ENCODE data around the gene LRRC15. TPM values are rescaled to one million over a fixed set of nuclear protein-coding genes. Genes with fewer than 3 reads are reported as not detected.

Gene LRRC15
- total RNA-seq, 2 experiments from 2014 or later, result not detected

- Histone ChIP-seq H3K9me2 (ENCODE audit: insufficient read depth, low read length) (no peaks in the 10 kb centered on the region), H4K20me1 (ENCODE audit: insufficient read depth, low read length) (no peaks in the 10 kb centered on the region), H3K9me3 (ENCODE audit: low read length) (peaks cover 26% of the 10 kb centered on the region), H2AFZ (ENCODE audit: low read length) (no peak overlapping the region), H3K4me3 (ENCODE audit: low read depth, low read length, poor library complexity, severe bottlenecking) (no peak overlapping the region), H3K79me2 (ENCODE audit: insufficient read depth, low read depth, low read length) (no peaks in the 10 kb centered on the region), H3K4me2 (ENCODE audit: low read length) (no peak overlapping the region), H3K36me3 (ENCODE audit: insufficient read depth, low read length) (no peaks in the 10 kb centered on the region), H3K4me1 (ENCODE audit: insufficient read depth, low read length, poor library complexity, severe bottlenecking) (no peaks in the 10 kb centered on the region), H3K27ac (ENCODE audit: low read depth, low read length, poor library complexity, severe bottlenecking) (no peak overlapping the region)
- BruUV-seq (replicated peaks), result no TSS peak
- POLR2A ChIA-PET, result no interaction called here
- CTCF ChIA-PET (ENCODE audit: unreplicated experiment), result no interaction called here
- intact Hi-C loops (cut with micrococcal nuclease; ENCODE audit: unreplicated experiment), result no loop called here
- DNase-seq (ENCODE audit: low spot score), result no peak
- TF ChIP-seq CTCF (conservative IDR thresholded peaks at IDR 0.05; ENCODE audit: low read length), result no peak
- TF ChIP-seq EZH2phosphoT487 (IDR thresholded peaks at IDR 0.05; ENCODE audit: borderline replicate concordance, low read depth, low read length), result no peak
Measured at GRCh38 chr3:194325424-194326153, 44.0 kb downstream of the LRRC15 start.

- BruUV-seq (replicated peaks), result no TSS peak
- no peaks in the 10 kb centered on the region for H3K36me3 ChIP-seq (ENCODE audit: insufficient read depth, low read length)
- ChIA-PET POLR2A (no interaction called here), CTCF (ENCODE audit: unreplicated experiment) (no interaction called here)
- no peaks in the 10 kb centered on the region for H3K9me2 ChIP-seq (ENCODE audit: insufficient read depth, low read length)
- DNase-seq (ENCODE audit: low spot score), result no peak
- peaks cover 26% of the 10 kb centered on the region for H3K9me3 ChIP-seq (ENCODE audit: low read length)
- H3K4me1 ChIP-seq (ENCODE audit: insufficient read depth, low read length, poor library complexity, severe bottlenecking), result no peaks in the 10 kb centered on the region
- TF ChIP-seq EZH2phosphoT487 (IDR thresholded peaks at IDR 0.05; ENCODE audit: borderline replicate concordance, low read depth, low read length), result no peak
- no peaks in the 10 kb centered on the region for H4K20me1 ChIP-seq (ENCODE audit: insufficient read depth, low read length)
- H3K79me2 ChIP-seq (ENCODE audit: insufficient read depth, low read depth, low read length), result no peaks in the 10 kb centered on the region
- no peak overlapping the region for H3K4me2 ChIP-seq (ENCODE audit: low read length)
- no peak overlapping the region for H2AFZ ChIP-seq (ENCODE audit: low read length)
- intact Hi-C loops (cut with micrococcal nuclease; ENCODE audit: unreplicated experiment), result no loop called here
- no peak overlapping the region for H3K27ac ChIP-seq (ENCODE audit: low read depth, low read length, poor library complexity, severe bottlenecking)
- no peak overlapping the region for H3K4me3 ChIP-seq (ENCODE audit: low read depth, low read length, poor library complexity, severe bottlenecking)
Measured at GRCh38 chr3:194324823-194325327, 44.7 kb downstream of the LRRC15 start.

GRCh38 chr3:194323785-194324735, 45.5 kb downstream of the LRRC15 start:
- BruUV-seq (replicated peaks), result no TSS peak
- Histone ChIP-seq H3K4me1 (ENCODE audit: insufficient read depth, low read length, poor library complexity, severe bottlenecking) (no peaks in the 10 kb centered on the region), H3K79me2 (ENCODE audit: insufficient read depth, low read depth, low read length) (no peaks in the 10 kb centered on the region), H3K9me2 (ENCODE audit: insufficient read depth, low read length) (no peaks in the 10 kb centered on the region), H3K27ac (ENCODE audit: low read depth, low read length, poor library complexity, severe bottlenecking) (no peak overlapping the region), H3K4me3 (ENCODE audit: low read depth, low read length, poor library complexity, severe bottlenecking) (no peak overlapping the region), H3K36me3 (ENCODE audit: insufficient read depth, low read length) (no peaks in the 10 kb centered on the region), H3K9me3 (ENCODE audit: low read length) (peaks cover 26% of the 10 kb centered on the region), H4K20me1 (ENCODE audit: insufficient read depth, low read length) (no peaks in the 10 kb centered on the region), H3K4me2 (ENCODE audit: low read length) (no peak overlapping the region), H2AFZ (ENCODE audit: low read length) (no peak overlapping the region)
- TF ChIP-seq CTCF (conservative IDR thresholded peaks at IDR 0.05; ENCODE audit: low read length) (no peak), EZH2phosphoT487 (IDR thresholded peaks at IDR 0.05; ENCODE audit: borderline replicate concordance, low read depth, low read length) (no peak)
- CTCF ChIA-PET (ENCODE audit: unreplicated experiment), result no interaction called here
- POLR2A ChIA-PET, result no interaction called here
- intact Hi-C loops (cut with micrococcal nuclease; ENCODE audit: unreplicated experiment), result no loop called here
- no peak for DNase-seq (ENCODE audit: low spot score)
